ENCODE results near the gene OR52B6.

DNA sequence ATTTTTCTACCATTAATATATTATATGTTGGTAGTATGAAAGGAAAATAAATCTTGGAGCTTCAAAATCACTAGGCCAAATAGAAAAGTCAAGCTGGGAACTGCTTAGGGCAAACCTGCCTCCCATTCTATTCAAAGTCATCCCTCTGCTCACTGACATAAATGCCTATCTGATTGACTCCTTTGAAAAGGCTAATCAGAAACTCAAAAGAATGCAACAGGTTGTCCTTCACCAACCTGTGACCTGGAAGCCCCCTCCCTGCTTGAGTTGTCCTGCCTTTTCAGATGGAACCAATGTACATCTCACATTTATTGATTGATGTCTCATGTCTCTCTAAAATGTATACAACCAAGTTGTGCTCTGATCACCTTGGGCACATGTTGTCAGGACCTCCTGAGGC is 40.9 kb downstream of the OR52B6 start:
- no peak for TF ChIP-seq POLR2AphosphoS5 (IDR thresholded peaks at IDR 0.05)
- TF ChIP-seq, protein P1, sequence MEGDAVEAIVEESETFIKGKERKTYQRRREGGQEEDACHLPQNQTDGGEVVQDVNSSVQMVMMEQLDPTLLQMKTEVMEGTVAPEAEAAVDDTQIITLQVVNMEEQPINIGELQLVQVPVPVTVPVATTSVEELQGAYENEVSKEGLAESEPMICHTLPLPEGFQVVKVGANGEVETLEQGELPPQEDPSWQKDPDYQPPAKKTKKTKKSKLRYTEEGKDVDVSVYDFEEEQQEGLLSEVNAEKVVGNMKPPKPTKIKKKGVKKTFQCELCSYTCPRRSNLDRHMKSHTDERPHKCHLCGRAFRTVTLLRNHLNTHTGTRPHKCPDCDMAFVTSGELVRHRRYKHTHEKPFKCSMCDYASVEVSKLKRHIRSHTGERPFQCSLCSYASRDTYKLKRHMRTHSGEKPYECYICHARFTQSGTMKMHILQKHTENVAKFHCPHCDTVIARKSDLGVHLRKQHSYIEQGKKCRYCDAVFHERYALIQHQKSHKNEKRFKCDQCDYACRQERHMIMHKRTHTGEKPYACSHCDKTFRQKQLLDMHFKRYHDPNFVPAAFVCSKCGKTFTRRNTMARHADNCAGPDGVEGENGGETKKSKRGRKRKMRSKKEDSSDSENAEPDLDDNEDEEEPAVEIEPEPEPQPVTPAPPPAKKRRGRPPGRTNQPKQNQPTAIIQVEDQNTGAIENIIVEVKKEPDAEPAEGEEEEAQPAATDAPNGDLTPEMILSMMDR (IDR thresholded peaks at IDR 0.05), result no peak

All from stomach (tissue), 4 donors.